HG03095 (cell line): ENCODE results near the gene RNASET2.

Experiments
- ATAC-seq: cut with Tn5 transposase; IDR thresholded peaks from one replicate; pipeline ENCODE4 v1.9.1; 2021; ENCODE audit warnings: moderate library complexity; ENCODE audit not compliant: unreplicated experiment

Gene RNASET2, protein sequence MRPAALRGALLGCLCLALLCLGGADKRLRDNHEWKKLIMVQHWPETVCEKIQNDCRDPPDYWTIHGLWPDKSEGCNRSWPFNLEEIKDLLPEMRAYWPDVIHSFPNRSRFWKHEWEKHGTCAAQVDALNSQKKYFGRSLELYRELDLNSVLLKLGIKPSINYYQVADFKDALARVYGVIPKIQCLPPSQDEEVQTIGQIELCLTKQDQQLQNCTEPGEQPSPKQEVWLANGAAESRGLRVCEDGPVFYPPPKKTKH

DNA sequence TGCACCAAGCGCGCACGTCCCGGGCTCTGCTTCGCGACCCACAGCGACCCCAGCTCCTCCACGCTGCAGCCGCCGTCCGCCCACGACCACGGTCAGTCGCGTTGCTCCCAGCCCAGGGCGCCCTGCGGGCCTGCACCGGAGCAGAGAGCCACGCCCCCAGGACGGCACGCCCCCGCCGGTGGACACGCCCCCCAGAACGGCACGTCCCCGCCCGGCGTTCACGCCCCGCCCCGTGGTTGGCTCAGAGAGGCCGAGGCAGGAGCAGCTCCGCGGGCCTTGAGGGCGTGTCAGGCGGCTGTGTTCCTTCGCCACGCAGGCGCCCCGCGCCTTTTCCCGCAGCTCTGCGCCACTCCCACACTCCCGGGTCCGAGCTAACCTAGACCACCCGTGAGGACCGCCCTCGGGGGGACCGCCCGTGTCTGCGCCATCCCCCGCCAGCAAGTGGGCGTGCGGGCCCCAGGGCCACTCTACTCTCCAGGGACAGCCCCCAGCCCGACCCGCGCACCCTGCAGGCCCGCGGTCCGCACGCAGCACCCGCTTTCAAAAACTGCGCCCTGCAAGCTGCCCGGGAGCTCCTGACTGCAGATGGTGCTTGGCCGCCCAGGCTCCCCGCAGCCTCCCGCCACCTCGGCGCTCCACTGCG, at the start of gene RNASET2:
TSS of gene RNASET2 (minus strand) at position 107 of the 643 bp plus-strand sequence. CDS start 368 bp downstream, outside the sequence.
- peak; percentile 63 for ATAC-seq

DNA sequence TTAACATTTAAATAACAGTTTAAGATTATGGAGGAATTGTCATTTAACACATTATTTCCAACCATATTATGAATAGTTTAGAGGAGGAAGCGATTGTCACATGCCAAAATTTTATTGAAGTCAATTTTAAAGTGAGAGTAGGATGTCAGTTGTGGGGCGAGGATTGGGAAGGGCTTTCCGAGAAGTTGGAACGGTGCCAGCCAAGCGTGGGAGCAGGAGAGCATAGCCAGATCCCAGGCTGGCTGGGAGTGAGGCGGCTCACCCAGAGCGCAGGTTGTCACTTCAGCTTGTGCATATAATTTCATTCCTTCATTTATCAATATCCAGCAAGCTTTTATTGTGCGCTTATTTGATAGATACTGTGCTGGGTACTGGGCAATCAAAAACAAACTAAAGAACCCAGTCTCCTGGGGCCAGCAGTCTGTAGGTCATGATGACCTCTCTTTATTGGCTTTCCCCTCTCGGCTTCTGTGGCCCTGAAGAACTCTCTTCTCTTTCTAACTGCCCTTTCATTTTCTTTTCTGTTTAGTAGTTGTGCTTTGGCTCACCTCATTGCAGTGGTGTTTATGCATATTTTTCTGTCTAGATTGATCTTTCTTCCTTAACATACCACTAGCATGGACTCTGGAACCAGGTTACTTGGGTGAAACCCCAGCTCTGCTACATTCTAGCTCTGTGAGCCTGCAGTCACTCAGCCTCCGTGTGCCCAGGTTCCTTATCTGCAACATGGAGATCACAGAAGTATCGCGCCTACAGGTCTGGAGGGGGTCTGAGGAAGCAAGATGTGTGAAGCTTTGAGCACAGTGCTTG, 49.2 kb upstream of the RNASET2 start:
- ATAC-seq = no peak

DNA sequence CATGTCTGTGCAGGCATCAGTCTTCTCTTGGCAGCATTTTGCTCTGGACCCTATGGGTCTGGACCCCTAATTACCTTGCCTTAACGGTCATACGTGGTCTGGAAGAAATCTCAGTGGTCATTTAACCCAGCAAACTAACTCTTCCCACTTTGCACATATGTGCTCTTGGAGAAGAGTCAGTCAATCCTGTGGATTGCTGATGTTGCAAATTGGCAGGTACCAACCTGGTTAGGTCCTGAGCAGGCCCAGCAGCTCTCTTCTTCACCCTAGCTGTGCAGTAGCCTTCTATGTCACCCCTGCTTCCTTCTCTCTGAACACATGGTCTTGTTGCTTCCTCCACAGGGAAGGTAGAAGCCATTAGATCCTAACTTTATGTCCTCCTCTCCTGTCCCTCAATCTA, 44.4 kb upstream of the RNASET2 start:
- no peak for ATAC-seq

DNA sequence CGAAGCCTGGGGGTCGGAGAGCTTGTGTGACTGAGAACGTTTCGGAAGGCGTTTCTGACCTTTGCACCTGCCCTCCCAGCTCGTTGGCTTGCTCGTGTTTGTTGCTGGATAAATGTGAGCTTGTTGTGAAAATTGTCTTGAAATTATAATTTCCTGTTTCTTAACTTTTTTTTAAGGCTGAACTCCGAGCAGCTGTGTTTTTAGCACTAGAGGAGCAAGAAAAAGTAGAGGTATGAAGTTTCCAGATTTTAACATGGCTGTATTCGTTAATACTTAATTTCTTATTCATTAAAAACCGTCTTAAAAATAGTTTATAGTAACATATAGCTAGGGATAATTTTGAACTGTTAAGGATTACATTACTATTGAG, 43.5 kb upstream of the RNASET2 start:
- no peak for ATAC-seq

DNA sequence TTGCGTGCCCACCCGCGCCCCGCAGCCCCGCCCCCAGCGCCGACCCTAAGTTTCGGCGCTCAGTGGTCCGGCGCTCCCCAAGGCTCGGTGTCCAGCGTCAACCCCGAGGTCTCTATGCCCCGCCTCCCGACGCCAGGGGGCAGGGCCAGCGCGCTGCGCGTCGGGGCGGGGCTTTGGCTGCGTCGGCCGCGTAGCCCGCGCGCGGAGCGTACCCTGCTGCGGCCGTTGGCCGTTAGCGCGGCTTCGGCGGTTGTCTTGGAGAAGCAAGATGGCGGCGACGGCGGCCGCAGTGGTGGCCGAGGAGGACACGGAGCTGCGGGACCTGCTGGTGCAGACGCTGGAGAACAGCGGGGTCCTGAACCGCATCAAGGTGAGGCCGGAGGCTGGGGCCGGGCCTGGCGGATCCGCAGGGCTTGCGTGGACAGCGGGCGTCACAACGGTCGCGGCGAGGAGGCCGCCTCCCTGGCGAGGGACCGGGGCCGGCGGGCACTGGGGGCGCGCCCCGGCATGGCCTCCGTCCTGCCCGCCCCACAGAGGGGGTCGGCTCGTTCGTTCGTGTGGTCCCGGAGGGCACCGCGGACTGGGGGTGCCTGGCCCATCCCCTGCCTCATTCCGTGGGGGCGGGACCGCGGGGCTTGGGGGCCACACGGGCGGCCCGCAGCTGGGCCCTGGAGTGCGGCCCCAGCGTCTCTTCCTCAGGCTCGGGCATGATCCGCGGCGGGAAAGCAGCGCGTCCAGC, 43.0 kb upstream of the RNASET2 start, which contains the start of gene CEP43:
TSS of gene CEP43 (plus strand) at position 253 of the 739 bp plus-strand sequence. CDS start at position 269, 16 bp downstream.
- peak; percentile 88 for ATAC-seq

DNA sequence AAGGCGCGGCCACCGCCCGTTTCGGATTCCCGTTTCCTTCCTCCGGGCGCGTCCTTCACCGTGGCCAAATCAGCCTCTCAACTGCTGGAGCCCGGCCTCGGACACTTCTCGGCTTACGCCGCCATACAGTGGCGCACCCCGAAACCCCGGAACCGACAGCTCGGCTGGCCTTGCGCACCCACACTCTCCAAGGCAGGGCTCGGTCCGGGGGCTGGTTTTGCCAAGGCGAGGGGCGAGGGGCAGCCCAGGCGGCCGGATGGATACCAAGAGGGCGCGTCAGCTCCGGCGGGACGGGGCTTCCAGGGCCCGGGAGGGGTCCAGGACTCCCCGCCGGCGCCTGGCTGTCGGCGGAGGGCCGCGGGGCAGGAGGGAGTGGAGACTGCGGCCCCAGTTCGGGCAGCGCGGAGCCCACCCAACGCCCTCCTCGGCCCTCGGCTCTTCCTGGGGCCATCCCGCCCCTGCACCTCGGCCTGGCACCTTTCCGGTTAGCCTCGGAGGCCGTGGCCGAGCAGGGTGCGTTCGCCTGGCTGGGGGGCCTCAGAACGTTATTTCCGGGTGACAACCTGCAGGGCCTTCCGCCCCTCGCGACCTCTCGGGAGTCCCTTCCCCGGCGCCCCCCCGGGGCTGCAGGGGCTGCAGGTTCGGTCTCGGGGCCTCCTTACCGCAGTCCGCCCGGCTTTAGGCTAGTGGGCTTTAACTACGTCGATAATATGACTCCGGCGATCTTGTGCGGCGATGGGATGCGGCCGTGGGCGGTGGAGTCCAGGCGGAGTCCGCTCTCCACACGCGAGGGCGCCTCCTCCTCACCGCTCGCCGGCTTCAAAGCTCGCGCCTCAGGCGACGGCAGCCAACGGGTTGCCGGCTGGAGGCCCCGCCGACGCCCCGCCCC, 42.1 kb upstream of the RNASET2 start:
- peak; percentile 5 for ATAC-seq

DNA sequence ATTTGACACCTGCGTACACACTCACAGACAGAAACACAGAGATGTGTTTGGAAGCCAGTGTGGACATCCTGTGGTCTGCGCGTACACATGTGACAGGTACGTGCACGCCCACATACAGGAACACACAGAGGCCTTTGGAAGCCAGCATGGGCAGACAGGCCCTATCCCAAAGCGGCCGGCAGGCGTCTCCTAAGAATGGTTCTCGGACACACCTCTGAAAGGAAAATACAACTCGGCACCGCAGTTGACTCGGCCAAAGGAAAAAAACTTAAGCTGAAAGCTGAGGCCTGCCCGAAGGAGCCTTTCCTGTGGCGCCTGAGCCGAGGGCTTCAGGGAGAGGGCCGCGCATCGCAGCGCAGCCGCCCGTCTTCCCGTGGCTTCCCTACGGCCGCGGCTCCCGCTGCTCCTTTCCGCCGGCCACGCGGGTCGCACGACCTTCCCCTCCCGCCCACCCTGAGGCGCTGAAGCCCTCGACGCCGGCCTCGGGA, 41.5 kb upstream of the RNASET2 start:
- ATAC-seq = peak; percentile 31

DNA sequence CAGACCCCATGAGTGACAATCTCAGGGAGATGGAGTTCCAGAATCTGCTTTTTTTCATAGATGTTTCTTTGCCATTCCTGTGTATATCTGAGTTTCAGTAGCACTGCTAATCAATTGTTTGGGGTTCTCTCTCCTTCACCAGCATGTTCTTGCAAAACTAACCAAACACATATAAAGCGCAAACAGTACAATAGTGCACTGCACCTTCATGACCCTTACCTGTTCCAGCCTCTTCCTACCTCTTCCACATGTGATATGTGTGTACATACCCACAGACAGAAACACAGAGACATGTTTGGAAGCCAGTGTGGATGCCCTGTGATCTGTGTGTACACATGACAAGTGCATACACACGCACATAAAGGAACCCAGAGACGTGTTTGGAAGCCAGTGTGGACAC, 41.0 kb upstream of the RNASET2 start:
- ATAC-seq = no peak

DNA sequence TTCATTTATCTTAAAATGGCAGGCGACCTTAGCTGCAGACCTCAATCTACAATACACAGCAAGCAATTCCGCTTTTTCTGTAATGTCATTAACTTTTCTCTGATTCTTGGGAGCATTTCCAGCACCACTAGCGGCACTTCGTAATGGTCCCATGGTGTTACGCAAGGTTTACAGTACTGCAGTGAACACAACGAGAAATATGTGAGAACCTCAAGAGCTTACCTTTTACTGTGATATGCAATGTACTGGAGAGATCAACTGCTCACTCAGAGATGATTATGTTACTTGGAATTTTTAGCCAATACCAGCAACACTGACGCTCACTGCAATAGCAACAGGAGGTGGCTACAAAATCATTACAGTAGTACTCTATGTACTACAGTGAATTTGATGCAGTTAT, 40.1 kb upstream of the RNASET2 start:
- no peak for ATAC-seq

DNA sequence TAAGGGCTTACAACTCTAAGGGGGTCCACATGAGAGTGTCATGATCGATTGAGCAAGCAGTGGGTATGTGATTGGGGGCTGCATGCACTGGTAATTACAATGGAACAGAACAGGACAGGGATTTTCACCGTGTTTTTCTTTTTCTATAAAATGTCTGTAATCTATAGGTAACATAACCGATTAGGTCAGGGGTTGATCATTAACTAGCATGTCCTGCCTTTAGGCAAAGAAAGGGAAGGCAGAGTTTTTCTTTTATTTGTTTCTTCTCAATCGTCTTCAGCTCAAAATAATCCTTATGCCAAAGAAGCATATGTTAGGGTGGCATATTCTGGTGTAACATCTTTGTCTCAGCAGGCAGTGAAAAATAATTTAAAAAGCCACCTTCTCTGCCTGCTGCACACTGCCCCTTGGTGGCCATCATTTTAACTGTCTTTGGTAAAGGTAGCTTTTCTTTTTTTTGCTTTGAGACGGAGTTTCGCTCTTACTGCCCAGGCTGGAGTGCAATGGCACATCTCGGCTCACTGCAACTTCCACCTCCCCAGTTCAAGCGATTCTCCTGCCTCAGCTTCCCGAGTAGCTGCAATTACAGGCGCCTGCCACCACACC, 33.2 kb upstream of the RNASET2 start:
- ATAC-seq = peak; percentile 59

DNA sequence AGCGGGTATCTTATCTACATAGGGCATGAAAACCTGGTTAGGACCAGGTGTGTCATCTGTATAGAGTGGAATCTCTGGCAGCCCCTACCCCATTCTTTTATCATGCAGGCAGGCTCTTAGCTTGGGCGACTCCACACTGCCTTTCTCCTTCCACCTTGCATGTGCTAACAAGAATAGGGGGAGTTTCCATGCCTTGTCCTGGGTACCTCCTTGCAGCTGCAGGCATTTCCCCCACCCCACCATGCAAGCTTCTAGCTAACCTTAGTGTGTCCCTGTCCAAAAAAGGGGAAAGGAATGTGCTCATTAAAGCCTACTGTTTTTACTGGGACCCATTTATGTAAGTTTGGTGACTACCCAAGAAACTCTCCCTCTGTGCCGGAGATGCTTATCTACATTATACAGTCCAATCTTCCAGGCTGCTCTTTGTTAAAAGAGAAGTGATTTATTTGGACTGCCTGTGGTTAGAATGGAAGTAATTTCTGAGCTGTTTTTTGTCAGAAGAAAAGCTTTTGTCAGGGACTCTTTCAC, 32.4 kb upstream of the RNASET2 start:
- no peak for ATAC-seq

DNA sequence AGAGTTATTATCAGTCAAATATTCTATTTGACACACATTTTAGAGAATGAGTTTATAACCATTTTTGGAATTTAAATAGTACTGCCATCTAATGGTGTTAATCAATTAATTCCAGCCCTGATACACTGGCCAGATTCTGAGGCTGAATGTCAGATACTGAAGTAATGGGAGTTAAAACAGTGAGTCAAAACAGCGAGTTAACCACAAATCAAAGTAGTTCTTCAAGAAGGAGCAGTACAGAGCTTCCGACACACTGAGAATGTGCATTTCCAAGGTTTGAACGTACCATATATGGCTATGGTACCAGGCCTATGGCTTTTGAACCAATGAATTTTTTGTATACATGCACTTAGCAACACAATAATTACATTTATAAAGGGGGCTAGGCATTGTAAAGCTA, 31.6 kb upstream of the RNASET2 start:
- no peak for ATAC-seq

DNA sequence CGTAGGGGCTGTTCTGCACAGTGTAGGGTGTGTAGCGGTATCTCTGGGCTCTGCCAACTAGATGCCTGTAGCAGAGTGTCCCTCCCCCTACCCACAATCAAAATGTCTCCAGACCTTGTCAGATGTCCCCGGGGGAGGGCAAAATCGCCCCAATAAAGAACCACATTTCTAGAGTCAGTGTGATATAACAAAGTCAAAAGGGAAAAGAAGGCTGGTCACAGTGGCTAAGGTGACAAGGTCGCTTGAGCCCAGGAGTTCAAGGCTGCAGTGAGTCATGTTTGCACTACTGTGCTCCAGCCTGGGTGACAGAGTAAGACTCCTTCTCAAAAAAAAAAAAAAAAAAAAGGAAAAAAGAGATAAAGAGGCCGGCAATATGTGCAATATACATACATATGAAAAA, 31.1 kb upstream of the RNASET2 start:
- ATAC-seq = no peak

DNA sequence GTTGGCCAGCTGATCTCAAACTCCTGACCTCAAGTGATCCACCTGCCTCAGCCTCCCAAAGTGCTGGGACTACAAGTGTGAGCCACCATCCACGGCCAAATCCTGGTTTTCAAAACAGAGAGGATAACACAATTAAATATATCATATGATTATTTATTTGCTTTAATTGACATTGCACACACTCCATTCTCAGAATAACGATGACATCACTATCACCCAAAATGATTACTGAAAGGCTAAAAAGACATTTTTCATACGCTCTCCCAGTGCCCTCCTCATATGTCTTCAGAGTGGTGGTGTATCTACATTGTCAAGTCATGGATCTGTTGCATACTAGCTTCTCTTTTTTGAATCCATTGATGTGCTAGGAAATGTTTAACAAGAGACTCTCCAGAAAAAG, 24.4 kb upstream of the RNASET2 start:
- ATAC-seq = no peak

DNA sequence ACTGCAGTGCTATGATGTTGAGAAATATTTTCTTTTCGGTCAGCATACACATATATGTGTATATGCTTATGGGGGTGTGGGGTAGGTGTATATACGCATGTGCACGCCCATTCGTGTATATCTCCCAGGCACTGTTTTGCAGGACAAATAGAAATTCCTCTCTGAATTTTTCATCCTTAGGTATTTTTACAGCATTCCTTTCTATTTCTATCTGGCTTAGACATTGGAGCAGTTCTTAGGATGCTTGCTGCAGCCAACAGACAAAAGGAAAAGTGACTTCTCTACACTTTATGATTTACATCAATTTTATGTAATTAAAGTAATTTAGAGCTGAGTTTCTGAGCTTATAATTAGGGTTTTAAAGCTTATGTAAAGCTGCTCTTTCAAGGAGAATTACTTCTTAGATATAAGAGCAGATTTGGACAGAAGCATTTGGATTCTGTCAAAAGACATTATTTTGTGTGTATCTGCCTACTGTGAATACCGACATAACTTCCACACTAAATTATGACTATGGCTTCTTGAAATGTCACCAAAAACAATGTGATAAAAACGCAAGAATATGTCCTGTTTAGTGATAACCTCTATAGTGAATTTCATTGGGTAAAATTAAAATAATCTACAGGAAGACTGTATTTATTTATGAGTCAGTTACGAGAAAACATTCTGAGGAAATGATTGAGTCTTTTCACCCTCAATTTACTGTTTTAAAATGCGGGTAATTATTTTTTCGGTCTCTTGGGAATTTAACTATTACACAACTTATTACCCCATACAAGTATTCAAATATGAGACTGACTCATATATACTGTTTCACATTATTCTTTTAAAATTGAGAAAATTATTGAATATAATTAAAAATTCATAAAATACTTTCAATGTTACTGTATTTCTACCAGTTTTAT, 21.5 kb upstream of the RNASET2 start:
- ATAC-seq = no peak

DNA sequence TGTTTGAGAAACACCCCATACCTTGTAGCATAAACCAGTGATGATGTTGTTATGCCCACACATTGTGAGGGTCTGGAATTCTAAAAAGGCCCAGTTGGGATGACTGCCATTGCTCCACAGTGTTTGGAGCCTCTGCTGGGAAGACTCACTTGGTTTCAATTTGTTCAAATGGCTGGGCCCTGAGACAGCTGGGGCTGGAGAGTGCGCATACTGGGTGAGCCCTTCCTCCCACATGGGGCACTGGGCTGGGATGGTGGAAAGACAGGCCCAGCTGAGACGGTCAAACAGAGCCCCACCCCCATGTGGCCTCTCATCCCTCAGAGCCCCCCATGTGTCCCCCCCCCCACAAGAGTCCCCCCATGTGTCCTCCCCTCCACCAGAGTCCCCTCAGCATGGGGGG, 20.3 kb upstream of the RNASET2 start:
- no peak for ATAC-seq

DNA sequence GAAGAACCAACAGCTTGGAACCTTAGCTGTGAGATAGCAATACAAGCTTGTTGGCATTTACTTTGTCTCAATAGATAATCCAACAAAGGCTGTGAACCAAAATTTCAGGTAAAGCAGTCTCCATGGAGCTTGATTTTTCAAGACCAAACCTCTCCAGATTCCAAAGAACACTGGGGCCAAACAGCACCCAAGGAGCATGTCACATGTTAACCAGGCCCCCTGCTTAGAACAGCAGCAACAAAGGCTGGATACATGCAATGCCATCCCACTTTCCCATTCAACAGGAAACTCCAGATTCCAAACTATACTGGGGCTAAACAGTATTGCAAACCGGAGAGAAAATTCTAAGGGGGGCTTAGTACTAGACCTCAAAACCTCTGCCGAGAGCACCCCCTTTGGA, 15.8 kb upstream of the RNASET2 start:
- no peak for ATAC-seq

DNA sequence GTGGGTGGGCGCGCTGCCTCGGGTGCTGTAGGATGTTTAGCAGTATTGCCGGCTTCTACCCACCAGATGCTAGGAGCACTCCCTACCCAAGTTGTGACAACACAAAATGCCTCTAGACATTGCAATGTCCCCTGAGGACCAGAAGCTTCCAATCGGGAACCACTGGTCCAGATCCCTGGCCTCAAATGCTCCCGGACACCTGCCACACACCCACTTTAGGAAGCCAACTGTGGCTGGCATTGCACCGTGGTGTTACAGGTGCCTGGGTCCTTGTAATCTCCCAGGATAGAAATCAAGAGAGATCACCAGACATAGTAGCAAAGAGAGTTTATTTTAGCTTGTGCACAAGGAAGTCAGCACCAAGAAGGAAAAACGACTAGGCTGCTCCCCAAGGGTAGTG, 14.9 kb upstream of the RNASET2 start:
- no peak for ATAC-seq
